Right lobe of liver (tissue), 6 donors: Measurements from ENCODE around the gene RBM3. TPM values are rescaled to one million over a fixed set of nuclear protein-coding genes. Genes with fewer than 3 reads are reported as not detected.

Experiments used
- ATAC-seq, 4 donors: fragments of 200-7000 bp; cut with Tn5 transposase; one replicate each; pipeline ENCODE4 v1.9.1; 2020; ENCODE audit warnings: mild to moderate bottlenecking in 4 of 4, moderate library complexity in 4 of 4
- DNase-seq, 3 donors: peaks; one replicate each; pipeline ENCODE4 v3.0.0-alpha.2; 2020
- H3K27ac ChIP-seq, 3 donors: fragments of 200-600 bp; one replicate each; pipeline ENCODE4 v1.8.0; 2022
- H3K27me3 ChIP-seq, 2 donors: fragments of 200-600 bp; one replicate each; pipeline ENCODE4 v1.8.0; 2022
- H3K36me3 ChIP-seq, 4 donors: fragments of 200-600 bp; sonication (generic) in 1 of 4; one replicate each; pipeline versions ENCODE4 v1.5.1 to v1.8.0; 2017 to 2022; ENCODE audit warnings: control low read depth in 1 of 4
- H3K4me1 ChIP-seq, 4 donors: fragments of 200-600 bp; sonication (generic) in 1 of 4; one replicate each; pipeline versions ENCODE4 v1.5.1 to v1.8.0; 2017 to 2022; ENCODE audit warnings: control low read depth in 1 of 4
- H3K4me3 ChIP-seq, 3 donors: fragments of 200-600 bp; one replicate each; pipeline ENCODE4 v1.8.0; 2022
- H3K9me3 ChIP-seq, 4 donors: fragments of 200-600 bp; sonication (generic) in 1 of 4; one replicate each; pipeline versions ENCODE4 v1.5.1 to v1.8.0; 2017 to 2022; ENCODE audit warnings: control low read depth in 1 of 4
- POLR2A ChIP-seq: fragments of 450-650 bp; IDR thresholded peaks from one replicate; pipeline ENCODE4 v1.6.1; 2017; ENCODE audit warnings: antibody characterized with exemption, mild to moderate bottlenecking
- WGBS: methylation state at CpG from one replicate; pipeline ENCODE4 v1.1.6; 2018; ENCODE audit warnings: low coverage, low lambda C conversion rate; ENCODE audit not compliant: insufficient coverage; ENCODE audit errors: missing lambda C conversion rate; 5-methylcytosine and 5-hydroxymethylcytosine counted together
- intact Hi-C, 2 donors: fragments of 100-400 bp; cut with DNase I; formaldehyde crosslinking; loops; one replicate each; pipeline versions ENCODE4 v1.11.2 to v1.14.1; 2022
- total RNA-seq, 6 experiments: library from RNA; depleted of rRNA in 2 of 6; stranded (reverse); fragments of >200 nt in 2 of 6; fragmentation: NEBNext Ultra II Directional in 3 of 6; extraction: Animal tissue kit (Norgen Biotek cat#: 25700) in 3 of 6; gene quantifications; one replicate each; pipeline versions ENCODE4 v1.1.0 to v1.2.4, GENCODE V29; 2016 to 2023
- TF ChIP-seq, protein P1 (sequence below), 4 donors: fragments of 200-600 bp in 3 of 4; fragments of 450-650 bp in 1 of 4; IDR thresholded peaks; one replicate each; pipeline versions ENCODE4 v1.5.1 to v1.8.0; 2016 to 2022; ENCODE audit warnings: antibody characterized with exemption in 4 of 4, mild to moderate bottlenecking in 2 of 4
- donor health status: DM: no; HTN: yes; CAD: no.
- donor health status: DM: no; HTN: no; CAD: no.
- donor health status: DM: no; HTN: no; CAD: no.
- donor health status: DM: no; HTN: yes; CAD: no.
- donor health status: DM: no; HTN: yes; CAD: no.

Gene RBM3
- total RNA-seq, 6 experiments from 2014 or later = 14.7 to 69.0 (median 57.7) TPM

DNA sequence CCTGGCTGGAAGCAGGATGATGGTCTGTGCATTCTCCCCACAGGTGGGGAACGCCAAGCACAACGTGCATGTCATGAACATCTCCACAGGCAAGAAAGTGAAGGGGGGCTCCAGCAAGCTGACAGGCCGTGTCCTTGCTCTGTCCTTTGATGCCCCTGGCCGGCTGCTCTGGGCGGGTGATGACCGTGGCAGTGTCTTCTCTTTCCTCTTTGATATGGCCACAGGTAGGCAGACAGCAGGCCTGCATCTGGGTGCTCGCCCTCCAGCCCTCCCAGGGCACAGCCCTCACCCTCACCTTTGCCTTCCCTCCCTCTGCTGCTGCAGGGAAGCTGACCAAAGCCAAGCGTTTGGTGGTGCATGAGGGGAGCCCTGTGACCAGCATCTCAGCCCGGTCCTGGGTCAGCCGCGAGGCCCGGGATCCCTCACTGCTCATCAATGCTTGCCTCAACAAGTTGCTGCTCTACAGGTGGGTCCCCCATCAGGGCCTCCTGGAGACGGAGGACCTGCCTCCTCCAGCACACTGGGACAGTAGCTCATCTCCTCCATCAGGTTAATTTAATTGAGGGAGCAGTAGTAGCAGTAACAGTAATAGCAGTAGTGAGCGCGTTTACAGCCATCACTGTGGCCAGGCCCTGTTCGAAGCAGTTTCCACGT, 27.6 kb downstream of the RBM3 start:
- Histone ChIP-seq H3K4me3 (no peak overlapping the region), H3K4me1 (no peaks in the 10 kb centered on the region), H3K27ac (no peak overlapping the region), H3K36me3 (peaks cover 0 to 25% (median 0%) of the 10 kb centered on the region in 4 donors), H3K27me3 (no peaks in the 10 kb centered on the region), H3K9me3 (no peaks in the 10 kb centered on the region)
- ATAC-seq (no peak), DNase-seq (no peak)
- no peak for TF ChIP-seq POLR2A
- TF ChIP-seq, protein P1, sequence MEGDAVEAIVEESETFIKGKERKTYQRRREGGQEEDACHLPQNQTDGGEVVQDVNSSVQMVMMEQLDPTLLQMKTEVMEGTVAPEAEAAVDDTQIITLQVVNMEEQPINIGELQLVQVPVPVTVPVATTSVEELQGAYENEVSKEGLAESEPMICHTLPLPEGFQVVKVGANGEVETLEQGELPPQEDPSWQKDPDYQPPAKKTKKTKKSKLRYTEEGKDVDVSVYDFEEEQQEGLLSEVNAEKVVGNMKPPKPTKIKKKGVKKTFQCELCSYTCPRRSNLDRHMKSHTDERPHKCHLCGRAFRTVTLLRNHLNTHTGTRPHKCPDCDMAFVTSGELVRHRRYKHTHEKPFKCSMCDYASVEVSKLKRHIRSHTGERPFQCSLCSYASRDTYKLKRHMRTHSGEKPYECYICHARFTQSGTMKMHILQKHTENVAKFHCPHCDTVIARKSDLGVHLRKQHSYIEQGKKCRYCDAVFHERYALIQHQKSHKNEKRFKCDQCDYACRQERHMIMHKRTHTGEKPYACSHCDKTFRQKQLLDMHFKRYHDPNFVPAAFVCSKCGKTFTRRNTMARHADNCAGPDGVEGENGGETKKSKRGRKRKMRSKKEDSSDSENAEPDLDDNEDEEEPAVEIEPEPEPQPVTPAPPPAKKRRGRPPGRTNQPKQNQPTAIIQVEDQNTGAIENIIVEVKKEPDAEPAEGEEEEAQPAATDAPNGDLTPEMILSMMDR (IDR thresholded peaks at IDR 0.05) = no peak
- intact Hi-C loops = no loop called here
- WGBS = 66% methylated on average over 6 of the region's 17 CpGs

DNA sequence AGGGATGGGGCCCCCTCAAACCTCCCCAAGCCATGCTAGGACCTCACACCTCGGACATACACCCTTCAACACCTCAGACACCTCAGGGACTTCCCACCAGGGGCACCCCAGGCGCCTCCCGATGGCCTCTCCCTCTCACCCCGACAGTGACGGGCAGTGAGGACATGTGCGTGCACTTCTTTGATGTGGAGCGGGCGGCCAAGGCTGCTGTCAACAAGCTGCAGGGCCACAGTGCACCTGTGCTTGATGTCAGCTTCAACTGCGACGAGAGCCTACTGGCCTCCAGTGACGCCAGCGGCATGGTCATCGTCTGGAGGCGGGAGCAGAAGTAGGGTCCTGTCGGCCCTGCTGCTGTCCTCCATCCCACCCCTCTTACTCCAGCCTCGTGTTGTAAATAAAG, 30.4 kb downstream of the RBM3 start:
- H3K27ac ChIP-seq = no peak overlapping the region
- intact Hi-C loops = no loop called here
- H3K4me1 ChIP-seq = no peaks in the 10 kb centered on the region
- H3K4me3 ChIP-seq = no peak overlapping the region
- TF ChIP-seq POLR2A = no peak
- TF ChIP-seq, protein P1 (IDR thresholded peaks at IDR 0.05) = no peak
- H3K27me3 ChIP-seq = no peaks in the 10 kb centered on the region
- H3K9me3 ChIP-seq = no peaks in the 10 kb centered on the region
- ATAC-seq (no peak), DNase-seq (no peak)
- peaks cover 0 to 21% (median 0%) of the 10 kb centered on the region in 4 donors for H3K36me3 ChIP-seq
- WGBS = no CpG with 5 or more reads among the region's 16 CpGs

DNA sequence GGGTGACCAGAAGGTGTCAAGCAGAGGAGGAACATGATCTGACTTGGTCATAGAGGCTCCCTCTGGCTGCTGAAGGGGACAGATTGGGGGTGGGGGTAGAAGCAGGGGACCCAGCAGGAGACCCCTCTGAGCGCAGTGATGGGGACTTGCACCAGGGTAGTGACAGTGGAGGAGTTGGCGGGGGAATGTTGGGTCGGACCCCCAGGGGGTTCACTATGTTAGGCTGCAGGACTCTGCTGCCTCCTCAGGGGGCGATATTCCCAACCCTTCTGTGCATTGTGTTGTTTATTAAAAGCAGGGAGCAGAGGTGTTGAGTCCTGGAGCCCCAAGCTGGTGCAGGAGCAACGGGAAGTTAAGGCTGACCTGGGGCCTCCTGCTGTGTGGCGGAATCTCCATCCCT, 31.8 kb downstream of the RBM3 start:
- intact Hi-C loops = no loop called here
- ATAC-seq (peak in 1 of 4 donors; percentile 16), DNase-seq (no peak)
- no peaks in the 10 kb centered on the region for H3K4me1 ChIP-seq
- no peaks in the 10 kb centered on the region for H3K27me3 ChIP-seq
- no peaks in the 10 kb centered on the region for H3K9me3 ChIP-seq
- no peak for TF ChIP-seq POLR2A
- TF ChIP-seq, protein P1 (IDR thresholded peaks at IDR 0.05) = no peak
- no peak overlapping the region for H3K27ac ChIP-seq
- peaks cover 0 to 18% (median 0%) of the 10 kb centered on the region in 4 donors for H3K36me3 ChIP-seq
- H3K4me3 ChIP-seq = no peak overlapping the region
- WGBS = 59% methylated on average over 3 of the region's 6 CpGs

DNA sequence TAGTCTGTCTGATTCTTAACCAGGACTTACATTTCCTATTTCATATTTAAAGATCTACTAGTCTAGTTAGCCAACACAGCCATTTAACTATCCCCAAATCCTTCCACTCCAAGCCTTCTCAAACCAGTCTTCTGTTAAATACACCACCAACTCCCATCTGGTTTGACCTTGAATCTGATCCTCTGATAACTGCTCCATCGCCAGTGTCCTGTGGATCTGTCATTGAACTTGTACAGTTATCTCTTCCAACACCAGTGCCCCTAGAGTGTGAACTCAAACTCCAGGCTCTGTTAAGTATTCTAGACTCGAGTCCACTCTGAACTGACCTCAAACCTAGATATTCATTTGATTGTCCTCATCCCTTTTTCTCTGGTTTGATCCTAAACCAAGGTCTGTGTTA, 37.4 kb downstream of the RBM3 start:
- Histone ChIP-seq H3K4me1 (no peaks in the 10 kb centered on the region), H3K27ac (no peak overlapping the region), H3K9me3 (no peaks in the 10 kb centered on the region), H3K27me3 (no peaks in the 10 kb centered on the region), H3K4me3 (no peak overlapping the region), H3K36me3 (no peaks in the 10 kb centered on the region)
- no peak for ATAC-seq
- WGBS = 11% methylated on average over 2 of the region's 2 CpGs
- intact Hi-C loops = no loop called here
- TF ChIP-seq, protein P1 (IDR thresholded peaks at IDR 0.05) = no peak
- no peak for TF ChIP-seq POLR2A
- no peak for DNase-seq
